Choroid plexus epithelial cell (primary cell): ENCODE data around the gene TRIP12.

Experiments
- DNase-seq: peaks from one replicate; pipeline ENCODE4 v3.0.0-alpha.2; 2010; ENCODE audit warnings: low read depth
- H3K4me3 ChIP-seq: 2 replicates; pipeline ENCODE4 v1.5.1; 2011; ENCODE audit warnings: low read depth, mild to moderate bottlenecking, control low read depth, low read length, moderate library complexity
- TF ChIP-seq, protein P1 (sequence below): conservative IDR thresholded peaks from 2 replicates; pipeline ENCODE4 v1.5.1; 2011; ENCODE audit warnings: low read depth, mild to moderate bottlenecking, control low read depth, inconsistent platforms, low read length, moderate library complexity

Gene TRIP12

DNA sequence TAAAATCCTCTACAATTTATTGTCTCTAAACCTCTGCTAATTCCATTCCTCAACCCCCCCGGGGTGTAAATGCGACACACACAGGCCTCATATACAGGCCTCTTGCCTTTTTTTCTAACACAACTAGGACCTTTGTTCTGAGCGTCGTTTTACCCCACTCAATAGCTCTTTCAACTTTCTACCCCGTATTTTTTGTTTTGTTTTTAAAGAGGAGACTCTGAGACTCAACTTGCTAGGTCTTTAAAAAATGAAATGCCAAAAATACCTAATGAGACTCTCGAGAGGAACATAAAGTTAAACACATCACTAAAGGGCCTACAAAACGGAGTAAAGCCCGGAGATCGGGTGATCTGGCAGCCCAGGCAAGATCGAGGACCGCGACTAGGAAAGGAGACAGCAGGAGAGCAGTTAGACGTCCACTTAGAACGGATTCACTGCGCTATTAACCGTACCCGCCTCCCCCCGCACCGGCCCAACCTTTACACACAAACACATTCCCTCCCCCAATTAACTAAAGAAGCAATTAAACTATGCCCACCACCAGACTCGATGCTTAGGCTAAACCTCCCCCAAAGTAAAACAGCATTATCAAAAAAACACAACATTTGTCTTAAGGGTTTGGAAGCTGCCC, 1.7 kb downstream of the TRIP12 start:
- TF ChIP-seq, protein P1, sequence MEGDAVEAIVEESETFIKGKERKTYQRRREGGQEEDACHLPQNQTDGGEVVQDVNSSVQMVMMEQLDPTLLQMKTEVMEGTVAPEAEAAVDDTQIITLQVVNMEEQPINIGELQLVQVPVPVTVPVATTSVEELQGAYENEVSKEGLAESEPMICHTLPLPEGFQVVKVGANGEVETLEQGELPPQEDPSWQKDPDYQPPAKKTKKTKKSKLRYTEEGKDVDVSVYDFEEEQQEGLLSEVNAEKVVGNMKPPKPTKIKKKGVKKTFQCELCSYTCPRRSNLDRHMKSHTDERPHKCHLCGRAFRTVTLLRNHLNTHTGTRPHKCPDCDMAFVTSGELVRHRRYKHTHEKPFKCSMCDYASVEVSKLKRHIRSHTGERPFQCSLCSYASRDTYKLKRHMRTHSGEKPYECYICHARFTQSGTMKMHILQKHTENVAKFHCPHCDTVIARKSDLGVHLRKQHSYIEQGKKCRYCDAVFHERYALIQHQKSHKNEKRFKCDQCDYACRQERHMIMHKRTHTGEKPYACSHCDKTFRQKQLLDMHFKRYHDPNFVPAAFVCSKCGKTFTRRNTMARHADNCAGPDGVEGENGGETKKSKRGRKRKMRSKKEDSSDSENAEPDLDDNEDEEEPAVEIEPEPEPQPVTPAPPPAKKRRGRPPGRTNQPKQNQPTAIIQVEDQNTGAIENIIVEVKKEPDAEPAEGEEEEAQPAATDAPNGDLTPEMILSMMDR, result no peak
- peak; percentile 41 for DNase-seq
- peak overlapping the region; percentile 96 for H3K4me3 ChIP-seq

DNA sequence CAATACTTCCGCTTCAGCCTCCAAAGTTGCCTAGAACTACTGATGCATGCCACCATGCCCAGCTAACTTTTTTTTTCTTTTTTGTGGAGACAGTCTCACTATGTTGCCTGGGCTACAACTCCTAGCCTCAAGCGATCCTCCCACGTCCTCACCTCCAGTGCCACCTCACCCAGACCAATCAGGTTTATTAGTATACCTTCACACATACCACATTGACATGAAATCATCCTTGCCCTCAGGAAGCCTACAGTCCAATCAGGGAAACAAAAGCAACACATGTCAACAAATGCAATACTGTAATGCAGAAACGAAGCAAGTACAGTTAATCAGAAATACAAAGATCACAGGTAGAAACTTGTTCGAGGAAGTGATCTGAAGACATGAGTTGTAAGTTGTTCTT, 4.0 kb downstream of the TRIP12 start:
- no peak overlapping the region for H3K4me3 ChIP-seq
- no peak for DNase-seq
- TF ChIP-seq, protein P1, result no peak

DNA sequence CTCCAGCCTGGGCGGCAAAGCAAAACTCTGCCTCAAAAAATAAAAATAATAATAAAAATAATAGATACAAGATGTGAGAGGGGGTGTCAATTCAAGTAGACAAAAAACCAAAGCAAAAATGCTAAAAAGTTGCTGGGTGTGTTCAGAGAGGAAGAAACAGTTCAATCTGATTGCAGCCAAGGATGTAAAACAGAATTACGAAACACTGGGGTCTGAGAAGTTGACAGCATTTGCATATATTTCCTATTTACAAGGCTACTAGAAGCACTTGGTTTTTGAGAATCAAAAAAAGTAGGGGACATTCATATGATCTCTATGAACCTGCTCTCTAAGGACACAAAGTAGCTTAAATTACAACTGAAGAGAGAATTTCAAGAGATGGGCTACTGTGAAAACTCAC, 7.6 kb downstream of the TRIP12 start:
- TF ChIP-seq, protein P1, result no peak
- DNase-seq, result peak; percentile 15
- H3K4me3 ChIP-seq, result no peak overlapping the region

DNA sequence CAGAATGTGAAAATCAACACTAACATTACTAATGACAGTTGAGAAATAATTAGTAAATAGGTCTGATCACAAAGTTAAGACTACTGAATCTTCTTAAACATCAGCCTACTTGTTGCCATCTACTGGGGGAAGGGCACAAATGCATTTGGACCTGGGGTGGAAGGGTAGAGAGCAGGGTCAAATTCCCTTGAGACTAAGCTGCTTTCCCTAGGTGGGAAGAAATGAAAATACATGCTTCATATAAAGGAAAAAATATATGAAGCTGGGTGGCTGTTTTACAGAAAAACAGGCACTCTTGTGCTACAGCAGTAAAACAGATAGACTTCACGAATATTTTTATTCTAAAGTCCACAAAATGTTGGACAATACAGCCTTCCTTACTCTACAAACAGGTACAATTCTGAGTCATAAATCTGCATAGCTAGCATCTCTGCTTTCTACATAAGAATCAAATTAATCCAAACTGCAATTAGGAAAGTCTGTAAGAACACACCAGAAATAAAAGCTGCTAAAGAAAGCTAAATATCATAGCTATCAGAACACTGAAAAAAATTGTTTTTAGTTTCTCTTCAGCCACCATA, 10.9 kb downstream of the TRIP12 start:
- no peak overlapping the region for H3K4me3 ChIP-seq
- DNase-seq, result peak; percentile 47
- TF ChIP-seq, protein P1, result peak; percentile 55

DNA sequence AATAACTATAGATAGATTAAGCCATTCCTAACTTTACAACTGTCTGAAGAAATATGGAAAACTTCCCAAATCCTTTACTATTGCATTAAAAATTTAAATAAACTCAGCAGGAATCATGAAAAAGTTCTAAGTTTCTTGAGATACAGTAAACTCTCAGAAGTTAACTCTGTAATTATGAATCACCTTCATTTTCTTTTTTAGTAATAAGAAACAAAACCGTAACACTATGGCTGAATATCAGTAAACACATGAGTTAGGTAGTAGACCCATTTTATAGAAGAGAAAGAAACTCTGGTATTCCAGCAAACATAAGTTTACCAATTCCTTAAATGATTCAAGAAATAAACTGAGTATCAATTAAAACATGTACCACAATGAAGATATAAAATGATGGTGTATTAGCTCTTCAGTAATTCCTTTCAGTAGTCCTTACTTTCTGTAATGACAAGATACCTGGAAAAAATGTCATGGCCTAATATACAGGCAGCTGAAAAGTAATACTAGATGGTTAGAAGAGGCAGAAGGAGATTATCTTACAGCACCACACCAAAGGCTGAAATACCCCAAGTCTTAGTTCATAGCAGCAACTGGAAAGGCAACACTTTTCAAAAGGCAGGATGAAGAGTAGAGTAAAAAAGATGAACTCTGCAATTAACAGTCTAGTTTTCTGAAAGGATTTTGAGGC, 11.5 kb downstream of the TRIP12 start:
- DNase-seq, result peak; percentile 26
- TF ChIP-seq, protein P1, result no peak
- H3K4me3 ChIP-seq, result no peak overlapping the region

DNA sequence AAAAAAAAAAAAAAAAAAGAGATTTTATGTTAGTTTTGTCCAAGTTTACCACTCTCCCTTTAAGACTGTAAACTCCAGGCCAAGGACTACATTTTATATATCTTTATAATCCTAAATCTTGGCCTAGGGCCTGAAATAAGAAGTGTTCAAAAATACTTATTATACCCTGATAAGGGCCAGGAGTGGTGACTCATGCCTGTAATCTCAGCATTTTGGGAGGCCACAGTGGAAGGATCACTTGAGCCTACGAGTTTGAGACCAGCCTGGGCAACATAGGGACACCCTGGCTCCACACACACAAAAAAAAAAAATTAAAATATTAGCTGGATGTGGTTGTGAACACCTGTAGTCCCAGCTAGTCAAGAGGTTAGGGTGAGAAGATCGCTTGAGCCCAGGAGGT, 12.7 kb downstream of the TRIP12 start:
- H3K4me3 ChIP-seq, result no peak overlapping the region
- peak; percentile 22 for DNase-seq
- TF ChIP-seq, protein P1, result no peak
